HUES48 (cell line): ENCODE measurements around the gene DIRAS1.

Experiments used
- H3K27ac ChIP-seq: one replicate; pipeline ENCODE4 v1.7.0; 2013; ENCODE audit warnings: low read depth, low read length, inconsistent platforms
- H3K27me3 ChIP-seq: 2 replicates; pipeline ENCODE4 v1.6.1; 2013; ENCODE audit warnings: mild to moderate bottlenecking, low read length; ENCODE audit not compliant: control insufficient read depth, insufficient read depth
- H3K36me3 ChIP-seq: 2 replicates; pipeline ENCODE4 v1.6.1; 2013; ENCODE audit warnings: low read length; ENCODE audit not compliant: control insufficient read depth, insufficient read depth
- H3K4me1 ChIP-seq: 2 replicates; pipeline ENCODE4 v1.6.1; 2013; ENCODE audit warnings: mild to moderate bottlenecking, low read length; ENCODE audit not compliant: control insufficient read depth, insufficient read depth
- H3K4me3 ChIP-seq: 2 replicates; pipeline ENCODE4 v1.5.1; 2013; ENCODE audit warnings: mild to moderate bottlenecking, low read depth, low read length
- H3K9ac ChIP-seq: 2 replicates; pipeline ENCODE4 v1.6.1; 2013; ENCODE audit warnings: mild to moderate bottlenecking, low read depth, low read length, moderate library complexity
- H3K9me3 ChIP-seq: 2 replicates; pipeline ENCODE4 v1.6.1; 2013; ENCODE audit warnings: low read length; ENCODE audit not compliant: control insufficient read depth, insufficient read depth

The DIRAS1 gene

DNA sequence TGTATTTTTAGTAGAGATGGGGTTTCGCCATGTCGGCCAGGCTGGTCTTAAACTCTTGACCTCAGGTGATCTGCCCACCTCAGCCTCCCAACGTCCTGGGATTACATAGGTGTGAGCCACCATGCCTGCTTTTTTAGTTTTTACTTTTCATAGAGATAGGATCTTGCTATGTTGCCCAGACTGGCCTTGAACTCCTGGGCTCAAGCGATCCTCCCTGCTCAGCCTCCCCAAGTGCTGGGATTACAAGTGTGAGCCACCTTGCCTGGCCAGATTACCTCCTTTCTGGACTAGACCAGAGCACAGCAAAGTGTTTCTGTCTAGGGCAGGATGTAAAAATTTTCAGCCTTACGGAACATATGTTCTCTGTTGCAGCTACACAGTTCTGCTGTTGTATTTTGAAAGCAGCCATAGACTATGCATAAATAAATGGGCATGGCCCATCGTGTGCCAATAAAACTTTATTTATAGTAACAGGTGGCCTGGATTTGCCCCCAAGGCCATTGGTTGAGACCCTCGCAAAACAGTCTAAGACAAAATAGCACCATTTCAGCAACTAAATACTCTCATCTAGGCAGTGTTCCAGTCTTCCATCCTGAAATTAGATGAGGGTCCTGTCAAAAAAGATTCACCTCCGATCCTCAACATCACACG is 54.7 kb downstream of the DIRAS1 start:
- no peaks in the 10 kb centered on the region for H3K4me1 ChIP-seq
- H3K36me3 ChIP-seq: no peaks in the 10 kb centered on the region
- peaks cover 7% of the 10 kb centered on the region; the same call in 1 of the 2 replicates for H3K9me3 ChIP-seq
- H3K27me3 ChIP-seq: no peaks in the 10 kb centered on the region
- no peak overlapping the region for H3K9ac ChIP-seq
- H3K27ac ChIP-seq: no peak overlapping the region
- no peak overlapping the region for H3K4me3 ChIP-seq

DNA sequence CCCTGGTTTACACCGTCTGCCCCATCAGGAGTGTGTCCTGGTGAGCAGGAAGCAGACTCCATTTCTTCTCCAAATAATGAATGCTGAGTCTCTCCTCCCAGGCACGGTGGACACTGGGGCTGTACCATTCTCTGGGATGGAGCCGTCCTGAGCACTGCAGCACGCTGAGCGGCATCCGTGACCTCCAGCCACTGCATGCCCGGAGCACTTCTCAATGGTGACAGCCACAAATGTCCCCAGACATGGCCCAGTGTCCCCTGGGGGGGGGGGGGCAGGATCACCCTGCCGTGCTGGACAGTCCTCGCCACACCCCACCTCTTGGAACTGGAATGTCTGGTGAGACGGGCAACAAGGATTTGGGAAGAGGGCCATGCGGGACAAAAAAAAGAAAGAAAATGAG is 56.1 kb downstream of the DIRAS1 start:
- H3K36me3 ChIP-seq: no peaks in the 10 kb centered on the region
- H3K9ac ChIP-seq: no peak overlapping the region
- peaks cover 7% of the 10 kb centered on the region; the same call in 1 of the 2 replicates for H3K9me3 ChIP-seq
- no peak overlapping the region for H3K4me3 ChIP-seq
- no peak overlapping the region for H3K27ac ChIP-seq
- no peaks in the 10 kb centered on the region for H3K4me1 ChIP-seq
- no peaks in the 10 kb centered on the region for H3K27me3 ChIP-seq
